NCI-H2107 treated with DMSO at 0.1 percent for 48 hours (cell line): ENCODE measurements around the gene MMP8.

Source experiments
- DNase-seq: peaks from one replicate; lab custom pipeline; 2025; ENCODE audit not compliant: unreplicated experiment; lab: John Stamatoyannopoulos, UW

The MMP8 gene

GRCh38 chr11:102662607-102663006 lies 62.1 kb downstream of the MMP8 start:
- DNase-seq = no peak
